ENCODE measurements around the gene SLMAP.
"Not testable (repeated sequence)": the region's sequence is repeated elsewhere in the genome, so short reads cannot be mapped to it uniquely, and the experiment has no call there.

SLMAP gene

GRCh38 chr3:57793737-57794187, 37.7 kb downstream of the SLMAP start:
- no peak for DNase-seq (ENCODE audit: low read depth in 2 of 2)

DNA sequence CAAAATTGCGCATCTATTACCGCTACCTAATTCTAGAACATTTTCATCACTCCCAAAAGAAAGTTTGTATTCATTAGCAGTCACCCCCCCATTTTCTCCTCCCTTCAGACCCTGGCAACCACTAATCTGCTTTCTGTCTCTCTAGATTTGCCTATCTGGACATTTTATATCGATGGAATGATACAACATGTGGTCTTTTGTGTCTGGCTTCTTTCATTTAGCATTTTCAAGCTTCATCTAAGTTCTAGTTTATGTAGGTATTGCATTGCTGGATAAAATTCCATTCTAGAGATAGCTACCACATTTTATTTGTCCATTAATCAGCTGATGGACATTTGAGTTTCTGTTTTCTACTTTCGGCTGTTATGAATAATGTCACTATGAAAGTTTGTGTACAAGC, 38.4 kb downstream of the SLMAP start:
- no peak for DNase-seq (ENCODE audit: low read depth in 2 of 2)

DNA sequence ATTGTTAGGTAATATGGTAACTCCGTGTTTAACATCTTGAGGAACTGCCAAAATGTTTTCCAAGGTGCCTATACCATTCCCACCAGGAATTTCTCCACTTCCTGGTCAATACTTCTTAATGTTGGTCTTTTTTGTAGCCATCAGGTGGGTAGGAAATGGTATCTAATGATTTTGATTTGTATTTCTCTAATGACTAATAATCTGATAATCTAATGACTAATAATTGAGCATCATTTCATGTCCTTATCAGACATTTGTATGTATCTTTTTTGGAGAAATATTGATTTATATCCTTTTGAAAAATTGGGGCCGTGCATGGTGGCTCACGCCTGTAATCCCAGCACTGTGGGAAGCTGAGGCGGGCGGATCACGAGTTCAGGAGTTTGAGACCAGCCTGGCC, 38.8 kb downstream of the SLMAP start:
- no peak for DNase-seq (ENCODE audit: low read depth in 2 of 2)

GRCh38 chr3:57796261-57796660, 40.2 kb downstream of the SLMAP start:
- no peak for DNase-seq (ENCODE audit: low read depth in 2 of 2)

- DNase-seq (ENCODE audit: low read depth in 2 of 2) = no peak
Observed at GRCh38 chr3:57797701-57798487, 41.8 kb downstream of the SLMAP start.

DNA sequence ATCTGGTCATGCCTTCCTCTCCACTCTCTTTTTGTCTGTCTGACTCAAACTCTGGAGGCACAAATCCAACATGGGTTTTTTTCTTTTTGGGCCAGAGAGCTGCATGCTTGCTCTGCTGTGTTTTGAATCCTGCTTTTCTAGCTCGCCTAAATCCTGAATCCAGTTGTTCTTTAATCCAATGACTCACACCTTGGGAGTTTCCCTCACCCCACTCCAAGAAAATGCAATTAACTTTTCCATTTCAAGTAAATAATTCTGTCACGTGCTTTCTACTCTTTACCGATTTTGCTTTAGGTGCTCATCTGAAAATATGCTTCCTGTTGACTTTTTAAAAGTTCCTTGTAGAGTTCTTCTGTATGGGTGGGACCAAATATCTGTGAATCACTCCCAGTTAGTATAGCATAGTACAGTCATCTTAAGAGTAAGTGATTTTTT, 47.6 kb downstream of the SLMAP start:
- no peak for DNase-seq (ENCODE audit: low read depth in 2 of 2)

DNA sequence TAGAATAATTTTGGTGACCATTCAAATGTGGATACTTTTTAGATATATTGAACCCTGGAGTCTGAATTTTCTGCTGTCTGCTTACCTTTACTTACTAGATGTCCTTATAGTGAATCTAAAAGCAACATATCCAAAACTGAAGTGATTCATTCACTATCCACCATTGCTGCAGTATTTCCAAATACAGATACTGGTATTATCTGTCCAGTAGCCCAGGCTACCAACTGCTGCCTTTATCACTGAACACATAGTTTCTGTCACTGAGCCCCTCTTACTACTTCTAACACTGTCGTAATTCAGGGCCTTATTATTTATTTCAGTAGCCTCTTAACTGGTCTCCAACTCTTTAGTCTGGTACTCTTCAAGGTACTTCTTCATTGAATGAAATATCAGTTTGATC, 49.2 kb downstream of the SLMAP start:
- DNase-seq (ENCODE audit: low read depth in 2 of 2) = no peak

GRCh38 chr3:57805674-57806073, 49.6 kb downstream of the SLMAP start:
- no peak for DNase-seq (ENCODE audit: low read depth in 2 of 2)

DNA sequence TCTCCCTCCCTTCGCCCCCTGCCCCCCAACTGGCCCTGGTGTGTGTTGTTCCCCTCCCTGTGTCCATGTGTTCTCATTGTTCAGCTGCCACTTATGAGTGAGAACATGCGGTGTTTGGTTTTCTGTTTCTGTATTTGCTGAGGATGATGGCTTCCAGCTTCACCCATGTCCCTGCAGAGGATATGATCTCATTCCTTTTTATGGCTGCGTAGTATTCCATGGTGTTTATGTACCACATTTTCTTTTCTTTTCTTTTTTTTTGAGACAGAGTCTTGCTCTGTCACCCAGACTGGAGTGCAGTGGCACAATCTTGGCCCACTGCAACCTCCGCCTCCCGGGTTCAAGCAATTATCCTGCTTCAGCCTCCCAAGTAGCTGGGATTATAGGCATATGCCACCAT, 50.1 kb downstream of the SLMAP start:
- DNase-seq (ENCODE audit: low read depth in 2 of 2) = not testable (repeated sequence)

GRCh38 chr3:57808961-57809608, 53.0 kb downstream of the SLMAP start:
- DNase-seq (ENCODE audit: low read depth in 2 of 2) = no peak

DNA sequence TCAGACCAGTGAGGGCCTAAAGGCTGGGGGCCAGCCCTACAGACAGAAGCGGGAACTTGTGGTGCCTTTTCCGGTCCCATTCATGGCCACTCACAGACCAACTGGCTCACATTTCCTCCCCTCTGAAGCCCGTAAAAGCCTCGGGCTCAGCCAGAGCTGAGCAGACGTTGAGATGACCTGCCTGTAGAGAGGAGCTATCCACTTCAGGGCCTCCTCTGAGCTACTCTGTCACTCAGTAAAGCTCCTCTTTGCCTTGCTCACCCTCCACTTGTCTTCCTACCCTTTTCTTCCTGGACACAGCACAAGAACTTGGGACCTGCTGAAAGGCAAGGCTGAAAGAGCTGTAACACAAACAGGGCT, 53.5 kb downstream of the SLMAP start:
- DNase-seq (ENCODE audit: low read depth in 2 of 2) = no peak

- no peak for DNase-seq (ENCODE audit: low read depth in 2 of 2)
Observed at GRCh38 chr3:57810048-57810447, 53.9 kb downstream of the SLMAP start.

DNA sequence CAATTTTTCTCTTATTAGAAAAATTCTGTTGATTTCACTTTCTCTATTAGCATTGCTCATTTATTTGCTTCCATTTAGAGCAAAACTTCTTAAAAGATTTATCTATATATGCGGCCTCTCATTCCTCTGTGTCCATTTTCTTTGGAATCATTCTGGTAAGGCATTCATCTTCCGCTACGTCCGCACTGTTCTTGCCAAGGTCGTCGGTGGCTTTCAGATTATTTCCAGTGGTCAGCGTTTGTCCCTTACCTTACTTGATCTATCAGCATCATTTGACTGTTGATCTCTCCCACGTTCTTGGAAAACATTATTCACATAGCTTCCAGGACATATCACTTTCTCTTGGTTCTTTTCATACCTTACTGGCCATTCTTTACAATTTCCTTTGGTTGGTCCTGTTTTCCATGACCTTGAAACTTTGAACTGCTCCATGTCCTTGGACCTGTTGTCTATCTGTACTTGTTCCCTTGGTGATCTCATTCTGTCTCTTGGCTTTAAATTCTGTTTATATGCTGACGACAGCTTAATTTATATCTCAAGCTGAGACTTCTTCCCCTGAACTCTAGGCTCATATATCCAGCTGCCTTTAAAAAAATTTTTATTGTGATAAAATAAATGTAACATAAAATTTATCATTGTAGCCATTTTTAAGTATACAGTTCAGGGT, 54.5 kb downstream of the SLMAP start:
- DNase-seq (ENCODE audit: low read depth in 2 of 2) = no peak

DNA sequence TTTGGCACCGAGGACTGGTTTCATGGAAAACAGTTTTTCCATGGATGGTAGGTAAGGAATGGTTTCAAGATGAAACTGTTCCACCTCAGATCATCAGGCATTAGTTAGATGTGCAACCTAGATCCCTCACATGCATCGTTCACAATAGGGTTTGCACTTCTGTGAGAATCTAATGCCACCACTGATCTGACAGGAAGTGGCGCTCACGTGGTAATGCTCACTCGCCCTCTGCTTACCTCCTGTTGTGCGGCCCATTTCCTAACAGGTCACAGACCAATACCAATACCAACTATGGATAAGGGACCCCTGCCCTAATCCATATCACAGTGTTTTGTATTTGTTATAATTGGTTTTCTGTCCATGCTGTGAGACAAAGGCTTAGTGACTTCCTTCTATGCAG, 58.9 kb downstream of the SLMAP start:
- peak; percentile 8 to 19 for DNase-seq (ENCODE audit: low read depth in 2 of 2)

DNA sequence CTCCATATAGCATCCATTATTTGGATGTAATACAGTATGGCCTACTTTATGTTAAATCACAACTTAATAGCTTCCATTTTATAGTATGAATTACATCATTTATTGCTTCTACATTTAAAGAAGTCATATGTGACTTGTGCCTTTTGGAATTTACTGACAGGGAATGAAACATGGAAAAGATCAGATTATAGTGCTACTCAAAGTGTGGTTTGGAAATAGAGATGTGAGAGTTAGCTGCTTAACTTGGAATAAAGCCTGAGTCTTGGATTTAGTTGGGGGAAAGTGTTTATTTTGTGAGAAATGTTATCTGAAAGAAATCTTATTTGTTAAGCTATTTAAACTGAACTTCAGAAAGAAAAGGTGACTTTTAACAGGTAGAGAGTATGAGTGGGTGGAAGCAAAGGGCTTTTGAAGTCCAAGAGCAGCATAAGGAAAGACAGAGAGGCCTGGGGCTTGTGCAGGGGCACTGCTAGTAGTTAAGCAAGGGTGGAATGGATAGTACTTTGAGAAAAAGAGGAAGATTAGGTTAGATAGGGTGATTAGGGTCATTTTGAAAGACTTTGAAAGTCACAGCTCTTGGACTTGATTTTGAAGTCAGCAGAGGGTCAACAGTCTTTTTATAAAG, 60.5 kb downstream of the SLMAP start:
- DNase-seq (ENCODE audit: low read depth in 2 of 2) = no peak

DNA sequence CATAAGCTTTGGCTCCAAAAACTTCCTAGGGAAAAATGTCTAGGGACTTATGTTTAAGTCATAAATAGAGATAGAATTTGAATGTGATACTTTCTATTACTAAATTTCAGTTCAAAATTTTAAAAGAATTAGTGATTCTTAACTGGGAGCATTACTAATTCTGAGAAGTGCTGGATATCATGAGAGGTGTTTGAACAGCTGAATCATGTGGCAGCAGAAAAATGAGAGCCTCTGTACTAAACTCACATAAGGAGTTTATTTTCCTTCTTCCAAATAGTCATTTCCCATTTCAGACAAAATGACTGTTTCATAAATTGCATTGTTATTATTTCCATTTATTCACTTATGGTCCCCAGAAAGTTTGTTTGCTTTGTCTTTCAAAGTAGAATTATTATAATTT, 62.7 kb downstream of the SLMAP start:
- DNase-seq (ENCODE audit: low read depth in 2 of 2) = no peak

GRCh38 chr3:57820479-57820878, 64.4 kb downstream of the SLMAP start:
- no peak for DNase-seq (ENCODE audit: low read depth in 2 of 2)

GRCh38 chr3:57821765-57822164, 65.7 kb downstream of the SLMAP start:
- DNase-seq (ENCODE audit: low read depth in 2 of 2) = no peak

DNA sequence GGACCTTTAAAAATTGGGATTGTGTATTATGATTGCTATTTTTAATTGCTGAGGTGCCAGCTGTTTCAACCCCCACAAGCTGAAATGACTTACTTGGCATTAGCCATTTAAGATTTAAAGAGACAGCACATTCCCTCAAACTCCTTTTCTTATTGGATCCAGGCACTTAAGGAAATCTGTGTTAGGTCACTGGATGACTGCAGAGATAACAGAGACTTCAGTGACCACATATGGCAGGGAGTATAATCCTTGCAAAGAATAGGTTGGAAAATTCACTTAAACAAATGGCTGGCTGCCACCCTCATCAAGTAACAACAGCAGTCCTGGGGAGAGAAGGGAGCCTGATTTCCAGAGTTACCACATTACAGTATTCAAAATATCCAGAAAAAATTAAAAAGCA, 66.6 kb downstream of the SLMAP start:
- no peak for DNase-seq (ENCODE audit: low read depth in 2 of 2)

GRCh38 chr3:57825116-57825515, 69.0 kb downstream of the SLMAP start:
- DNase-seq (ENCODE audit: low read depth in 2 of 2) = no peak

DNA sequence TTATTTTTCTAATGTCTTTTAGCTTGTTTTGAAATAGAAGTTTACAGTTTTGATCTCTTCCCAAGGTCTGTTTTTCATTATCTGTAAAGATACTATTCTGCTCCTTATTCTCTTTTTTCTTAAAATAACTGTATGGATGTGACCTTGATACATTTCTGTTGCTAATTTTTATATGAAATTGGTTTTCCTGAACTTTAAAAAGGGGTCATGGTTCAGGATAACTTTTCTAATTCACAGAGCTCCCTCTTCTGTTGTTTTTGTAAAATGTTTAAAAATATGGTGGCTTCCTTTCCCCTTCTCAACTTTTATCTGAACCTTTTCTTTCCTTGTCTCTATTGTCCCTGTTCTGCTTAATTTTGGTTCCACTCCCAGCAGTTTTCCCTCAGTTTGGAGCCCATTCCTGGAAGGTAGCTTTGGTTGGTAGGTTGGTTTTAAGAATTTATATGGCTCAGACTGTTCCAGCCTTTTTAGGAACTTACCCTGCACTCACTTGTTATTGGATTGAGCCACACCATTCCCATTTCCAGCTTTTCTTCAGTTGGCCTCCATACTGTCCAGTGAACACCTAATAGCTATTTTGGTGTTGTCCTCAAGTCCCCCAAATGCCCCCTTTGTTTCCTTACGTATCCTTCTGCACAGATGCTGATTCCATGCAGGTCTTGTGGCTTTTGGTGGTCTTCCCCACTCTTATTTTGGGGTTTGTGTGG, 70.3 kb downstream of the SLMAP start:
- DNase-seq (ENCODE audit: low read depth in 2 of 2) = no peak

Data from stimulated activated CD8-positive, alpha-beta memory T cell treated with anti-CD3 and anti-CD28 coated beads, Interleukin-2, amount 100 ng/mL, for 1 hour (primary cell).